ENCODE data around the gene JADE1. TPM values are rescaled to one million over a fixed set of nuclear protein-coding genes. Genes with fewer than 3 reads are reported as not detected.

The JADE1 gene
- total and polyA plus RNA-seq, 2 of the 4 experiments (the other 2 are of a cell fraction) = 13.8 to 32.6 TPM

DNA sequence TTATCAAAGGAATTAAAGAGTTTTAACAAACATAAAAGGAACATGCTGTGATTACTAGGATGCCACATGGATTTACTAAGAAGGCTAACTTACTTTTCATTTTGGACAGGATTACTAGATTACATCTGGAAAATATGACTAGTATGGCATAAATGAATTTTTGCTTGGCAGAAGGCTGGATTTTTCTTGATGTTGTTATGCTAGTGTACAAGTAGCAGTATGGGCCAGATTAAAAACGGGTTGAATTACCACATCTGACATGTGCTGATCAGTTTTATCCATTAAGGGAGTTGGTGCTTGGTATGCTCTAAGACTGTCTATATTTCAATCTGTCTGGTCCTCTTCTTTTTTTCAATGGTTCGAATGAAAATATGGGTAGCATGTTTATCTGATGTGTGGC is 70.5 kb downstream of the JADE1 start:
- Histone ChIP-seq H2AFZ (replicated peaks; ENCODE audit: low read length, poor library complexity) (no peak overlapping the region), H3K79me1 (ENCODE audit: low read depth in 1 of 2, low read length in 2 of 2) (no peaks in the 10 kb centered on the region), H2BK15ac (ENCODE audit: low read depth, low read length) (no peak overlapping the region), H4K5ac (ENCODE audit: low read depth, low read length) (no peak overlapping the region), H2BK20ac (ENCODE audit: low read depth, low read length) (no peak overlapping the region), H4K20me1 (ENCODE audit: insufficient read depth, low read length) (no peaks in the 10 kb centered on the region), H3K4ac (ENCODE audit: low read depth, low read length) (no peak overlapping the region), H3K9me3 (ENCODE audit: control insufficient read depth, insufficient read depth, low read length) (no peaks in the 10 kb centered on the region), H2BK5ac (ENCODE audit: low read depth, low read length, poor library complexity, severe bottlenecking) (no peak overlapping the region), H3K56ac (ENCODE audit: extremely low read depth, insufficient read depth, low read length) (no peak overlapping the region), H2AK5ac (ENCODE audit: low read depth, low read length) (no peak overlapping the region), H3K23ac (ENCODE audit: low read depth, low read length) (no peak overlapping the region), H2BK120ac (ENCODE audit: low read depth, low read length) (no peak overlapping the region), H3K27me3 (ENCODE audit: control insufficient read depth, insufficient read depth, low read length) (no peaks in the 10 kb centered on the region), H3K9me1 (ENCODE audit: insufficient read depth, low read length) (peaks cover 2% of the 10 kb centered on the region; the same call in 1 of the 2 replicates), H3K36me3 (ENCODE audit: control insufficient read depth, insufficient read depth, low read length) (peaks cover 2% of the 10 kb centered on the region; the same call in 1 of the 2 replicates), H3K14ac (replicated peaks; ENCODE audit: low read depth, low read length) (no peak overlapping the region), H4K91ac (ENCODE audit: insufficient read depth, low read depth, low read length) (no peak overlapping the region), H3K4me2 (ENCODE audit: low read depth, low read length) (no peak overlapping the region), H3K18ac (ENCODE audit: low read depth, low read length) (no peak overlapping the region; the same call in 1 of the 2 replicates), H3K4me1 (ENCODE audit: control insufficient read depth, insufficient read depth, low read length) (peaks cover 3% of the 10 kb centered on the region; the same call in 1 of the 2 replicates), H2AK9ac (replicated peaks; ENCODE audit: low read depth, low read length, poor library complexity) (no peak overlapping the region), H3K27ac (ENCODE audit: insufficient read depth, low read length) (no peak overlapping the region), H3K9ac (ENCODE audit: low read depth, low read length) (no peak overlapping the region), H3K4me3 (ENCODE audit: insufficient read depth, low read depth, low read length) (no peak overlapping the region), H4K8ac (ENCODE audit: low read depth in 2 of 2, low read length in 2 of 2) (no peak overlapping the region)
- intact Hi-C loops (cut with micrococcal nuclease) = loop anchor here (10.0 kb wide), 1 partner anchor 465 kb away; no protein-coding TSS in a partner anchor
- WGBS, 2 experiments (ENCODE audit: extremely low coverage in 2 of 2, insufficient read length in 1 of 2) = 50% methylated on average over 1 of the region's 2 CpGs; no CpG with 5 or more reads in 1 of the 2 experiments
- ChIA-PET POLR2A (ENCODE audit: unreplicated experiment) (no interaction called here), CTCF (no interaction called here)
- no TSS peak for BruUV-seq (replicated peaks)
- in situ Hi-C loops (cut with MboI; ENCODE audit: low sequenced_read_pairs) = loop anchor here (10.0 kb wide), 1 partner anchor 215 kb away; the partner anchor contains the start of genes C4orf33 and SCLT1
- TF ChIP-seq FOS (IDR thresholded peaks at IDR 0.05; ENCODE audit: low read depth, low read length) (no peak), POLR2A (IDR thresholded peaks at IDR 0.05; ENCODE audit: low read depth, low read length) (no peak), NFE2L2 (IDR thresholded peaks at IDR 0.05; ENCODE audit: low read depth, low read length) (no peak), BHLHE40 (IDR thresholded peaks at IDR 0.05; ENCODE audit: low read depth, low read length) (no peak), CHD1 (IDR thresholded peaks at IDR 0.05; ENCODE audit: low read depth, low read length) (no peak)
- TF ChIP-seq, protein P1, sequence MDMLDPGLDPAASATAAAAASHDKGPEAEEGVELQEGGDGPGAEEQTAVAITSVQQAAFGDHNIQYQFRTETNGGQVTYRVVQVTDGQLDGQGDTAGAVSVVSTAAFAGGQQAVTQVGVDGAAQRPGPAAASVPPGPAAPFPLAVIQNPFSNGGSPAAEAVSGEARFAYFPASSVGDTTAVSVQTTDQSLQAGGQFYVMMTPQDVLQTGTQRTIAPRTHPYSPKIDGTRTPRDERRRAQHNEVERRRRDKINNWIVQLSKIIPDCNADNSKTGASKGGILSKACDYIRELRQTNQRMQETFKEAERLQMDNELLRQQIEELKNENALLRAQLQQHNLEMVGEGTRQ (IDR thresholded peaks at IDR 0.05; ENCODE audit: low read depth, low read length) = no peak
- TF ChIP-seq, protein P2, sequence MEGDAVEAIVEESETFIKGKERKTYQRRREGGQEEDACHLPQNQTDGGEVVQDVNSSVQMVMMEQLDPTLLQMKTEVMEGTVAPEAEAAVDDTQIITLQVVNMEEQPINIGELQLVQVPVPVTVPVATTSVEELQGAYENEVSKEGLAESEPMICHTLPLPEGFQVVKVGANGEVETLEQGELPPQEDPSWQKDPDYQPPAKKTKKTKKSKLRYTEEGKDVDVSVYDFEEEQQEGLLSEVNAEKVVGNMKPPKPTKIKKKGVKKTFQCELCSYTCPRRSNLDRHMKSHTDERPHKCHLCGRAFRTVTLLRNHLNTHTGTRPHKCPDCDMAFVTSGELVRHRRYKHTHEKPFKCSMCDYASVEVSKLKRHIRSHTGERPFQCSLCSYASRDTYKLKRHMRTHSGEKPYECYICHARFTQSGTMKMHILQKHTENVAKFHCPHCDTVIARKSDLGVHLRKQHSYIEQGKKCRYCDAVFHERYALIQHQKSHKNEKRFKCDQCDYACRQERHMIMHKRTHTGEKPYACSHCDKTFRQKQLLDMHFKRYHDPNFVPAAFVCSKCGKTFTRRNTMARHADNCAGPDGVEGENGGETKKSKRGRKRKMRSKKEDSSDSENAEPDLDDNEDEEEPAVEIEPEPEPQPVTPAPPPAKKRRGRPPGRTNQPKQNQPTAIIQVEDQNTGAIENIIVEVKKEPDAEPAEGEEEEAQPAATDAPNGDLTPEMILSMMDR (conservative IDR thresholded peaks at IDR 0.05; ENCODE audit: low read depth, low read length) = no peak
- ATAC-seq (ENCODE audit: low read depth) (no peak), DNase-seq (no peak)
- dilution Hi-C loops (cut with HindIII; ENCODE audit: low sequenced_read_pairs, unreplicated experiment) = no loop called here
